Esophagus (tissue), 2 donors: ENCODE data around the gene FANCG. TPM values are rescaled to one million over a fixed set of nuclear protein-coding genes. Genes with fewer than 3 reads are reported as not detected.

Source experiments
- H3K27ac ChIP-seq, 2 donors: one replicate each; pipeline ENCODE4 v1.5.1; 2013; ENCODE audit warnings: low read depth in 2 of 2, mild to moderate bottlenecking in 2 of 2, inconsistent platforms in 1 of 2, low read length in 1 of 2, moderate library complexity in 1 of 2
- H3K27me3 ChIP-seq, 2 donors: one replicate each; pipeline ENCODE4 v1.6.1; 2013; ENCODE audit warnings: low read length in 2 of 2, control low read depth in 1 of 2, mild to moderate bottlenecking in 1 of 2; ENCODE audit not compliant: insufficient read depth in 2 of 2, control insufficient read depth in 1 of 2
- H3K36me3 ChIP-seq, 2 donors: one replicate each; pipeline ENCODE4 v1.6.1; 2013; ENCODE audit warnings: low read length in 1 of 2; ENCODE audit not compliant: control insufficient read depth in 2 of 2, insufficient read depth in 2 of 2
- H3K4me1 ChIP-seq, 2 donors: one replicate each; pipeline ENCODE4 v1.6.1; 2013; ENCODE audit warnings: low read length in 1 of 2; ENCODE audit not compliant: control insufficient read depth in 2 of 2, insufficient read depth in 2 of 2
- H3K4me3 ChIP-seq, 2 donors: one replicate each; pipeline ENCODE4 v1.5.1; 2013; ENCODE audit warnings: low read length in 2 of 2, mild to moderate bottlenecking in 2 of 2, low read depth in 1 of 2, moderate library complexity in 1 of 2
- H3K9me3 ChIP-seq, 2 donors: one replicate each; pipeline ENCODE4 v1.6.1; 2013; ENCODE audit warnings: mild to moderate bottlenecking in 2 of 2, low read depth in 1 of 2, low read length in 1 of 2, moderate library complexity in 1 of 2; ENCODE audit not compliant: control insufficient read depth in 2 of 2, insufficient read depth in 1 of 2
- WGBS, 2 donors: extraction: QIAGEN DNeasy Blood & Tissue Kit; methylation state at CpG; one replicate each; pipeline ENCODE4 v1.1.7; 2013; 5-methylcytosine and 5-hydroxymethylcytosine counted together
- polyA plus RNA-seq, 2 donors: library from polyadenylated mRNA; stranded (reverse); fragments of 200-250 nt; gene quantifications; one replicate each; pipeline ENCODE4 v1.2.3, GENCODE V29; 2013
- donor health status: healthy with polysubstance abuse.
- donor health status: Bipolar disorder and iron deficiency.

FANCG gene
- polyA plus RNA-seq, 2 donors: 14.7 to 24.5 TPM

- no peak overlapping the region for H3K4me3 ChIP-seq
- no peaks in the 10 kb centered on the region for H3K27me3 ChIP-seq
- H3K36me3 ChIP-seq: no peaks in the 10 kb centered on the region
- whole genome bisulfite sequencing, 2 donors: 45 to 67% methylated on average over 4 of the region's 4 CpGs
- no peak overlapping the region for H3K27ac ChIP-seq
- H3K4me1 ChIP-seq: no peaks in the 10 kb centered on the region
- no peaks in the 10 kb centered on the region for H3K9me3 ChIP-seq
Measured at GRCh38 chr9:35029241-35029640, 50.5 kb downstream of the FANCG start.

DNA sequence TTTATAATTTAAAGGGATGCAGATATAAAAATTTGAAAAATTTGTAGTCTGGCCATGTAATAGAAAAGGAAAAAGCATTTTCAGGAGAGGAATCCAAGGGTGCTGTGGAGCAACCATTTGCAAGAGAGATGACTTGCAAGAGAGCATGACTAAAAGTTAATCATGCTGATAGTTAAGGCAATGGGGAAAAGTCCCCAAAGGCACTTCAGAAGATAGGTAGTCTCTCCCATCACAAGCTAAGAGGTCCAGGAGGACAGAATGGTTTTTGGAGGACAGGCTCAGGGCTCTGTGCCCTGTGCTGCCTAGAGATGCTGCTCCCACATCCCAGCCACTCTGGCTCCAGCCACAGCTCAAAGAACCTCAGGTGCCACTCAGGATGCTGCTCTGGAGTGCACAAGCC is 51.4 kb downstream of the FANCG start:
- no peaks in the 10 kb centered on the region for H3K4me1 ChIP-seq
- no peaks in the 10 kb centered on the region for H3K9me3 ChIP-seq
- H3K36me3 ChIP-seq: no peaks in the 10 kb centered on the region
- H3K27ac ChIP-seq: no peak overlapping the region
- no peak overlapping the region for H3K4me3 ChIP-seq
- no peaks in the 10 kb centered on the region for H3K27me3 ChIP-seq

DNA sequence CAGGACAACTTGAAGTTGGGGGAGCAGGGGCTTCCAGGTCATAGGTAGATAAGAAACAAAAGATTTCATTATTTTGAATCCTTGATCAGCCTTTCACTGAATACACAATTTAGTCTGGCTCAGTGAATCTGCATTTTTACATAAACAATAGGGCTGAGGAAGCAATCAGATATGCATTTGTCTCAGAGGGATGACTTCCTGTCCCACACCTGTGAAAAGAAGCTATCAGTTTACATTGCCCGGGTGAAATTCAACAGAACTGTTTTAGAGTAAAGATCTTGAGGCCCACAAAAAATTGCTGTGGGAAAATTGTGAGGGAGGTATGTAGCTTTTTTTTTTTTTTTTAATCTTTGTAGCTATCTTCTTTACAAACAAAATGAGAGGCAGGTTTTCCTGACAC is 51.9 kb downstream of the FANCG start:
- Histone ChIP-seq H3K9me3 (no peaks in the 10 kb centered on the region), H3K4me3 (no peak overlapping the region), H3K27me3 (no peaks in the 10 kb centered on the region), H3K4me1 (no peaks in the 10 kb centered on the region), H3K36me3 (no peaks in the 10 kb centered on the region), H3K27ac (no peak overlapping the region)
- 30 to 55% methylated on average over 1 of the region's 1 CpG for WGBS, 2 donors

DNA sequence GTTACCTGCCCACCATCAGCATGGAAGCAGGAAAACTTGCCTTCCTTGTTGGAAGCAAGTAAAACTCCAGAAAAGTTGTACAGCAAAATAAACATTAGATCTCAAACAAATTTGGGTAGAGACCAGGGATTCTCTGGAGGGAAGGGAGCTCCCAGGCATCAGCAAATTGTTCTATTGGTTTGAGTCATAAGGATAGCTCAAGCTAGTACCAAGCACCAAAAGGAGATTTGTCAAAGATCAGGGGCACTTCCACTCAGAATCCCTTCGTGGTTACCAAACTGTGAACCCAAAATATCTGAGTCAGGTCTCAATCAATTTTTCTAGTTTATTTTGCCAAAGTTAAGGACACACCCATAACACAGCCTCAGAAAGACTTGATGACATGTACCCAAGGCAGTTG is 52.4 kb downstream of the FANCG start:
- Histone ChIP-seq H3K36me3 (no peaks in the 10 kb centered on the region), H3K27me3 (no peaks in the 10 kb centered on the region), H3K4me1 (no peaks in the 10 kb centered on the region), H3K27ac (no peak overlapping the region), H3K4me3 (no peak overlapping the region), H3K9me3 (no peaks in the 10 kb centered on the region)
- 61 to 63% methylated on average over 1 of the region's 1 CpG for WGBS, 2 donors

- Histone ChIP-seq H3K9me3 (no peaks in the 10 kb centered on the region), H3K27ac (no peak overlapping the region), H3K36me3 (no peaks in the 10 kb centered on the region), H3K4me1 (no peaks in the 10 kb centered on the region), H3K27me3 (no peaks in the 10 kb centered on the region), H3K4me3 (no peak overlapping the region)
- 84 to 86% methylated on average over 3 of the region's 3 CpGs for WGBS, 2 donors
Measured at GRCh38 chr9:35026671-35027070, 53.1 kb downstream of the FANCG start.

Other genes starting within 250 kb of the FANCG start
- under 1 TPM; 0.04 to 0.07 TPM for gene PHF24, start 121.7 kb downstream of the FANCG start, polyA plus RNA-seq
- gene DNAJB5, start 90.2 kb downstream of the FANCG start, polyA plus RNA-seq: 1 to 10 TPM; 4.2 to 8.9 TPM
- 100 to 1,000 TPM in 1 of 2 donors, 10 to 100 TPM in 1; 60.4 to 150 TPM for gene VCP, start 7.3 kb downstream of the FANCG start, polyA plus RNA-seq
- 10 to 100 TPM; 12.3 to 12.5 TPM for gene PIGO, start 16.6 kb upstream of the FANCG start, polyA plus RNA-seq
- 100 to 1,000 TPM in 1 of 2 donors, 10 to 100 TPM in 1; 32.9 to 107 TPM for gene STOML2, start 23.2 kb upstream of the FANCG start, polyA plus RNA-seq
- 10 to 100 TPM; 19.6 to 20.9 TPM for gene ATOSB, start 35.9 kb upstream of the FANCG start, polyA plus RNA-seq
- gene UNC13B, start 82.1 kb upstream of the FANCG start, polyA plus RNA-seq: 10 to 100 TPM; 11.3 to 15.6 TPM